GM10847 (cell line): ENCODE data around the gene NSD2.
A peak's percentile ranks its signal among the peaks of the same experiment; 100 is the strongest.

Experiments used
- POLR2A ChIP-seq: IDR thresholded peaks from 2 replicates; pipeline ENCODE4 v1.6.1; 2011; ENCODE audit not compliant: insufficient read length; ENCODE audit errors: extremely low read depth

NSD2 gene

DNA sequence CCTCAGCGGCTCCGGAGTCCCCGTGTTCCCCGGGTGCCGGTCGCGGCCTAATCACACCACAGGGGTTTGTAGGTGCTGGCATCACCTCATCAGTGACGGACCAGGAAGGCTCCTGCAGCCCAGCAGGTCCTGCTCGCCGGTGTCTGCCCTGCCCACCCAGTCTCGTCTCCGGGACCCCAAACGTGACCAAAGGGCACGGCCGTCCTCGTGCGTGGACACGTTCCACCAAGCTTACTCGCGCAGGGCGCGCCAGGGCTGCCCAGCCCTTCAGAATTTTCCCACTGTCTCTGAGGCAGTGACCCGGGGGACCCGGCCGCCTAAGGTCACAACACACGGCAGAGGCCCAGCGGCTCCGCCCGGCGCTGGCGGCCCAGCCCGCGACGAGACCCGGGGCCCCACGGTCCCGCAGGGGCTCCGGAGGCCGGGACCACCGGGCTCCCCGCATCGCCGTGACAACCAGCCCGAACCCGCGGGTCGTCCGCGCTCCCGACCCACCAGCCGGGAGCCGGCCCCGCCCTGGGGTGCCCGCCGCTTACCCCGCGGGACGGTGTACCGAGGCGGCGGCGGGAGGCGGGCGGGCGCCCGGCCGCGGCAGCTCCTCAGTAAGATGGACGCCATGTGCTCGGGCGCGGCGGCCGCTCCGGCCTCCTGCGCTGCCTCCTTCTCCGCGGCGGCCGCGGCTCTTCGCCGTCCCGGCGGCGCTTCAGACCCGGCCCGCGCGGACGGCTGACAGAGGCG lies 15.7 kb upstream of the NSD2 start:
- no peak for TF ChIP-seq POLR2A

DNA sequence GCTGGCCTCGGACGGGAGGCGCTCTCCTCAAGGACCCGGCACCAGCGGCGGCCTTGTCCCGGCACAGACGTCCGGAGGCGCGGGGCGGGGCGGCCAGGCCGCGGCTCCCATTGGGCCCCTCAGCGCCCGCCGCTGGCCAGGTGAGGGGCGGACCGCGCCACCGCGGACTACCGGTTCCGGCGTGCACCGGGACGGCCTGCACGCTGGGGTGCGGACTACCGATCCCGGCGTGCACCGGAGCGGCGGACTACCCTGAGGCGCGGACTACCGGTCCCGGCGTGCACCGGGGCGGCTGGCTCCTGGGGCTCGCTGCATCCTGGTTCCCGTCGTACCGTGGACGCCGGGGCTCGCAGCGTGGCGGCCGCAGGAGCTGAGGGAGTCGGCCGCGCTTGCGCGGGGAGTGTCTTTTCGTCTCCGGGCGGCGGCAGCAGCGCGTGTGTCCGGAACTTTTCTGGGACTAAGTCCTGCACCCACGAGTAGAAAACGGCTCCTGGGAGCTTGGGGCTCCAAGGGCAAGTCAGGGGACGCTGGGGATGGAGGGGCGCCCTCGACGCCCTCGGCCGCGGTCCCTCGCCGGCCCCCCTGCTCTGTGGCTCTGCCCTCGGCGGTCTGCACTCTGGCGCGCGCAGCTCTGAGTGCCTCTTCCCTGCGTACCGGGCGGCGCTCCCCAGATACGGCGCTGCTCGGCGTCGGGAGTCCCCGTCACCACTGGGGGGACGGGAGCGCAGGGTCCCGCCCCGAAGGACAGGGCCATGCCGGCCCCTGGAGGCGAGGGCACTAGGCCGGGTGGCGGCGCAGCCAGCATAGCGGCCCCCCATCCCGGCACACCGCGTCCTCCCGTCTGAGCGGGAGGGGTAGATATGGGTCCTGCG lies 14.9 kb upstream of the NSD2 start, which contains the start of gene LETM1:
Gene LETM1 (minus strand): TSS at position 86 of the 872 bp plus-strand sequence. CDS start 206 bp downstream, outside the sequence.
- peak; percentile 78 for TF ChIP-seq POLR2A

- TF ChIP-seq POLR2A = no peak
Measured at GRCh38 chr4:1856943-1857699, 14.1 kb upstream of the NSD2 start.

DNA sequence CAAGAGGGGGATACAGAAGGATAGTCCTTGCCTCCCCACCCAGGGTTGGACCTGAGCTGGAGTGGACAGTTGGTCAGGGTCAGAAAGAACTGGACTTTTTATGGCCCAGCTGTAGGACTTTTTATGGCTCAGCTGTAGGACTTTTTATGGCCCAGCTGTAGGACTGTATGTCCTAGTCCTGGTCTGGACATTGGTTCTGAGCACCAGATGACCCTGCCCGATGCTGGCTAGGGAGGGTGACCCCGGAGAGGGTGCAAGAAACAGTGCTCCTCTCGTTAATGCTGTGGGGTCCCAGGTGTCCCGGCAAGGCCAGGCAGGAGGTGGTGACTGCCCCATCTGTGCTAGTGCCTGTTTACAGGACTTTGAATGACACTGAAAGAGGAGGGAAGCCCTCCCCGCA lies 13.3 kb upstream of the NSD2 start:
- TF ChIP-seq POLR2A = no peak

GRCh38 chr4:1859389-1859753 lies 11.8 kb upstream of the NSD2 start:
- no peak for TF ChIP-seq POLR2A

DNA sequence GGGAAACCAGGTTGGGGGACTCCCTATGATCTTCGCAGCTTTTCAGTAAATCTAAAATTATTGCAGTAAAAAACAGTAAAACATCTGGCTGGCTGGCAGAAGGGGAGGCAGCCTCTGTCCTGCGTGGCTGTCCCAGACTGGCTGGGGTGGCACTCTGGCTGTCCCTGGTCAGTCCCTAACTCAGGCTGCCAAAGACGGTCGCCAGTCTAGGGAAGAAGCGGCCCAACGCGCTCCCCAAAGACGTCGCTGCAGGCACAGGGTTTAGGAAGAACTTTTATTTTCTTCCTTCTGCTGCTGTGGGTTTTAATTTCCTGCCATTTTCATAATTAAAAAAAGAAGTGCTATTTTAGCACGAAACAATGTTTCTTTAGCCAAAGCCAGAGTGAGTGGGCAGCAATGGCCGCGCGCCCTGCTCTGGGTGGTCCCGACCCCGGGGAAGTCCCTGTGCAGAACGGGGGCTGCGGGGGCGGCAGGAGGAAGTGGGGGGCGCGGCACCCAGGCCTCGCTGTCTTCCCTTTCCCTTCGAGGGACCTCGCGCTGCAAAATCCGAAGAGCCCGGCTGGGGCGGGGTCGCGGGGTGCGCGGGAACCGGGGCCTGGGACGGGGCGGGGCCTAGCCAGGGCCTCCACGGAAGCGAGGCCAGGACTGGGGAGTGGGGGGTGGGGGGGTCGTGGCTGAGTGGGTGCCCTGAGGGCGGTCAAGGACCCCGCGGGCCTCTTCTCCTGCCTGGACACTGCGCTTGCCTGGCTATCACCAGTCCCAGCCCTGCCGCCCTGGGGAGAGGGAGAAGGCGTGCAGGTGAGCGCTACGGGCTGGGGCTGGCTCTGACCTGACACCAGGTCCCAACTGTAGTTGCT lies 8.9 kb upstream of the NSD2 start:
- TF ChIP-seq POLR2A = no peak

GRCh38 chr4:1862961-1863296 lies 8.3 kb upstream of the NSD2 start:
- TF ChIP-seq POLR2A = no peak

- no peak for TF ChIP-seq POLR2A
Measured at GRCh38 chr4:1863297-1864033, 7.7 kb upstream of the NSD2 start.

GRCh38 chr4:1864076-1865008 lies 6.9 kb upstream of the NSD2 start:
- TF ChIP-seq POLR2A = no peak

GRCh38 chr4:1866189-1866661 lies 5.0 kb upstream of the NSD2 start:
- no peak for TF ChIP-seq POLR2A

DNA sequence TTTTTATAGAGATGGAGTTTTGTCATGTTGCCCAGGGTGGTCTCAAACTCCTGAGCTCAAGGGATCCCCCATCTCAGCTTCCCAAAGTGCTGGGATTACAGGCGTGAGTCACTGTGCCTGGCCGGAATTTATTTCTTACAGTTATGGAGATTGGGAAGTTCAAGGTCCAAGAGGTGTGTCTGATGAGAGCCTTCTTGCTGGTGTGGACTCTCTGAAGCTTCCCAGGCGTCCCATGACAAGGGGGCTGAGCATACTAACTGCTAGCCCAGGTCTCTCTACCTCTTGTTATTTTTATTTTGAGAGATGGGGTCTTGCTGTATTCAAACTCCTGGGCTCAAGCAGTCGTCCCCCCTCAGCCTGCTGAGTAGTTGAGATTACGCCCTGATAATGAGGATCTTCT lies 2.9 kb upstream of the NSD2 start:
- TF ChIP-seq POLR2A = no peak

- TF ChIP-seq POLR2A = no peak
Measured at GRCh38 chr4:1868912-1869311, 2.3 kb upstream of the NSD2 start.
